Urothelium cell line (cell line): ENCODE results near the gene ADAM29.
A peak's percentile ranks its signal among the peaks of the same experiment; 100 is the strongest.
"Not testable (repeated sequence)": the region's sequence is repeated elsewhere in the genome, so short reads cannot be mapped to it uniquely, and the experiment has no call there.

Experiments used
- DNase-seq: peaks from one replicate; pipeline ENCODE4 v3.0.0; 2011; ENCODE audit warnings: low spot score, mixed read lengths
- FAIRE-seq: peaks from 2 replicates; lab custom pipeline; 2011; peaks lifted over from hg19 to GRCh38; lab: Jason Lieb, UNC

Gene ADAM29

GRCh38 chr4:174918058-174918457 lies at the start of gene ADAM29:
Gene ADAM29 (plus strand): TSS chr4:174918358. CDS start chr4:174975526, 57,168 bp downstream.
- DNase-seq = no peak
- FAIRE-seq = no peak

GRCh38 chr4:174869339-174869738 lies 48.8 kb upstream of the ADAM29 start:
- FAIRE-seq (no peak), DNase-seq (no peak)

GRCh38 chr4:174870311-174870710 lies 47.8 kb upstream of the ADAM29 start:
- DNase-seq (no peak), FAIRE-seq (no peak)

- no peak for FAIRE-seq
Measured at GRCh38 chr4:174871407-174871806, 46.8 kb upstream of the ADAM29 start.

GRCh38 chr4:174873146-174873545 lies 45.0 kb upstream of the ADAM29 start:
- FAIRE-seq, DNase-seq: not testable (repeated sequence)

More at GRCh38 chr4:174871407-174871806, 46.8 kb upstream of the ADAM29 start:
- no peak for DNase-seq

GRCh38 chr4:174873931-174874330 lies 44.2 kb upstream of the ADAM29 start:
- FAIRE-seq (no peak), DNase-seq (peak; percentile 3)

GRCh38 chr4:174874898-174875297 lies 43.3 kb upstream of the ADAM29 start:
- no peak for FAIRE-seq
- DNase-seq = no peak

GRCh38 chr4:174880001-174880400 lies 38.2 kb upstream of the ADAM29 start:
- DNase-seq = no peak
- FAIRE-seq = no peak

- FAIRE-seq = no peak
Measured at GRCh38 chr4:174882317-174882992, 35.7 kb upstream of the ADAM29 start.

GRCh38 chr4:174907508-174907907 lies 10.7 kb upstream of the ADAM29 start:
- DNase-seq = no peak
- no peak for FAIRE-seq

More at GRCh38 chr4:174882317-174882992, 35.7 kb upstream of the ADAM29 start:
- DNase-seq = no peak

- FAIRE-seq = no peak
Measured at GRCh38 chr4:174910271-174910670, 7.9 kb upstream of the ADAM29 start.

GRCh38 chr4:174912919-174913543 lies 5.1 kb upstream of the ADAM29 start:
- no peak for DNase-seq
- no peak for FAIRE-seq

More at GRCh38 chr4:174910271-174910670, 7.9 kb upstream of the ADAM29 start:
- DNase-seq = no peak

GRCh38 chr4:174919886-174920423 lies 1.8 kb downstream of the ADAM29 start:
- no peak for DNase-seq
- no peak for FAIRE-seq

- DNase-seq (no peak), FAIRE-seq (no peak)
Measured at GRCh38 chr4:174926958-174927357, 8.8 kb downstream of the ADAM29 start.

- DNase-seq = no peak
- no peak for FAIRE-seq
Measured at GRCh38 chr4:174928174-174928573, 10.0 kb downstream of the ADAM29 start.

- DNase-seq = no peak
- no peak for FAIRE-seq
Measured at GRCh38 chr4:174928575-174929253, 10.6 kb downstream of the ADAM29 start.

- FAIRE-seq = no peak
- DNase-seq = no peak
Measured at GRCh38 chr4:174929346-174929745, 11.2 kb downstream of the ADAM29 start.

GRCh38 chr4:174930895-174931294 lies 12.7 kb downstream of the ADAM29 start:
- FAIRE-seq = no peak
- DNase-seq = no peak

- FAIRE-seq = no peak
- DNase-seq = no peak
Measured at GRCh38 chr4:174933083-174933482, 14.9 kb downstream of the ADAM29 start.

GRCh38 chr4:174934360-174934759 lies 16.2 kb downstream of the ADAM29 start:
- no peak for FAIRE-seq

GRCh38 chr4:174935607-174936006 lies 17.4 kb downstream of the ADAM29 start:
- DNase-seq (no peak), FAIRE-seq (no peak)

More at GRCh38 chr4:174934360-174934759, 16.2 kb downstream of the ADAM29 start:
- DNase-seq = no peak
